Left renal cortex interstitium (tissue), 4 donors: ENCODE data around the gene LRFN5. TPM values are rescaled to one million over a fixed set of nuclear protein-coding genes. Genes with fewer than 3 reads are reported as not detected.
"Not testable (repeated sequence)": the region's sequence is repeated elsewhere in the genome, so short reads cannot be mapped to it uniquely, and the experiment has no call there.

Experiments
- DNase-seq, 4 donors: peaks; one replicate each; pipeline ENCODE4 v3.0.0-alpha.2; 2013; ENCODE audit warnings: low read depth in 4 of 4, low spot score in 2 of 4, missing footprints in 1 of 4
- polyA plus RNA-seq, 4 donors: library from polyadenylated mRNA; unstranded; fragments of 120-200 nt; gene quantifications; one replicate each; pipeline ENCODE4 v1.2.1, GENCODE V29; 2013; ENCODE audit not compliant: insufficient read length in 4 of 4

LRFN5 gene
- polyA plus RNA-seq, 4 donors = 9.5 to 11.3 (median 10.5) TPM

- DNase-seq = no peak
Measured at GRCh38 chr14:41634286-41634685, 27.6 kb downstream of the LRFN5 start.

GRCh38 chr14:41636492-41637392, 30.1 kb downstream of the LRFN5 start:
- DNase-seq = no peak

GRCh38 chr14:41641690-41642089, 35.0 kb downstream of the LRFN5 start:
- no peak for DNase-seq

GRCh38 chr14:41642367-41642766, 35.7 kb downstream of the LRFN5 start:
- DNase-seq = no peak

- DNase-seq = no peak
Measured at GRCh38 chr14:41642789-41643188, 36.1 kb downstream of the LRFN5 start.

DNA sequence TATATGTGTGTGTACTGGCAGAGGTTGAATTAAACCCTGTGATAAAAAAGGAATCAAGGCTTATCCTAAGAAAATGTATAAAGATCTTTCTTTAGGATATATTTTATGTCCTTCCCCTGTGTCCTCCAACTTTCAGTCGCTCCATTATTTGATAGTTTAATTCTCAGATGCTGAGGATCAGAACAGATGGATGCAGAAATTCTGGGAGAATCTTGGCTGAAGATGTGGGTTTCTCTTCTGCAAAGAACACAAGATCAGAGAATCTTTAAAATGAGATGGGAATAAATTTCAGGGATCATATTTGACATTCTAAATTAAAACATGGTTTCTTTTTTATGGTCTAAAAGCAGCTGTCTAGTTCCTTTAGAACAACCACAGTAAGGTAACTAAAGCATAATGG, 37.9 kb downstream of the LRFN5 start:
- DNase-seq = no peak

DNA sequence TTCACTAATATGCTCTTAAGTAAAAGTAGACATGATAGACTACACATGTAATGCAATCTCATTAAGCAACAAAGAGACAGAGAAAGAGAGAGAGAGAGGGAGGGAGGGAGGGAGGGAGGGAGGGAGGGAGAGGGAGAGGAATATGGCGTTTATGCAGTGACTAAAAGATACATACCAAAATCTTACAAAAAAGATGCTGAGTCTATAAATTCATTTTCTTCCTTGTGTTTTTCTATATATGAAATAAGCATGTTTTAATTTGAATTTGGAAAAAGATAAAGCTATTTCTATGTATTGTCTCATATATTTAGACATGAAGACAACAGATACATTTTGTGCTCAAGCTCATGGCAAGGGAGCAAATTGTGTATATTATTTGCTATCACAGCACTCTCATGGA, 44.1 kb downstream of the LRFN5 start:
- no peak for DNase-seq

DNA sequence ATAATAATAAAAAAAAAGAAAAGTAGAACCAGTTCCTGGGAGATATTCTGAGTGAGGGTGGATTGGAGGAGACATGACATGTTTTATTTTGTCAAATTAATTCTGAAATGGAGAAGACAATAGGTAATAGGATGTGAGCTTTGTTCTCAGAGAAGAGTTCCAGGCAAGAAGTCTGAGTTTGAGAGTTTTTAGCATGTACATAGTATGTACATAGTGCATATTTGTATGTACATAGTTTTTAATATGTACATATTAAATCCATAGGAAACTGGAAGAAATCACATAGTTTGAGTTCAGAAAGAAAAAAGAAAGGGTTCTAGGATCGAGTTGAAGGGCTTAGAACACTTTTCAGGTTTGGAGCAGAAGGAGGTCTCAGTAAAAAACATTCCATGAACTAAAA, 47.5 kb downstream of the LRFN5 start:
- DNase-seq = no peak

DNA sequence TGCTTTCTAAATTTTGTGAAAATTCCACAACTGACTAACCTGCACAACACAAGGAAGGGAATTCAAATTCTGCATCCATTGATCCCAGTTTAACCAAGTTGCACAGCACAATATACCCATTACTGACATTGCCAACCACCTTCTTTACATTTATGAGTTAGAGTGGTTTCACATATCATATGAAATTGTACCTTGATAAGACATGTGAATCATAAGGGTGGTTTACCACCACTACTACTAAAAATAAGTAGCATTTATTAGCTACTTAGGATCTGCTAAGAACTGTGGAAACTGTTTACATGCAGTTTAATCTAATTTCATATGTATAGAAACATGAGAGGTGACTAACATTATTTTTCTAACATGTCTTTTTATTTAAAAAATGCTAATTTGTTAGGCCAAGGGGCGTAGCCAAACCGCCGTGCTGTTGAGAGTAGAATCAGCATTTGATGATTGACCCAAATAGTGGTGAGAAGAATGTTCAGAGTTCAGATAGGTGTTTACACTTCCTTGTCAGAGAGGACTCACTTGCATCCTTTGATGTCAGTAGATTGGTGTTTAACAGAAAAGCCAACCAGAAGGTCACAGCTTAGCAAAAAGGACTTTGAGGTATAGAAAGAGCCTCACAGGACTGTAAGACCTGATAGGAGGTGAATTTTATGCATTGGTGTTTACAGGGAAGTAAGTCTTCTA, 56.2 kb downstream of the LRFN5 start:
- DNase-seq = no peak

- DNase-seq = no peak
Measured at GRCh38 chr14:41663473-41663850, 56.8 kb downstream of the LRFN5 start.

DNA sequence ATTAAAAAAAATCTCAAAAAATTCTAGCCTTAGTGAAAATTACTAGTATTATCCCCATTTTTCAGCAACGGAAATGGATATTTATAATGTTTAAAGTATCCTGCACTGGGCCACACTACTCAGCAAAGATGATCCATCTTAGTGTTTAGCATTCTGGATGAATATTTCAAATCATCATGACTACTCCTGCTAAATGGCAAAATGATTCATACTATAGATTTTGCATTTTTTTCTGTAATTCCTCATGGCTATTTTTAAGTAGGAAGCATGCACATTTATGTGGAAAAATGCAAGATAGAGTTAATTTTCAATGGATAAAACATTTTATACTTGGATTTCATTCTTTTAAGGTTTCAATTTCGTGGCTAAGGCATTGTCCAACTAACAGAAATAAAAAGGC, 59.6 kb downstream of the LRFN5 start:
- DNase-seq = no peak

- DNase-seq = no peak
Measured at GRCh38 chr14:41668356-41668755, 61.7 kb downstream of the LRFN5 start.

GRCh38 chr14:41673601-41674000, 66.9 kb downstream of the LRFN5 start:
- DNase-seq = not testable (repeated sequence)

DNA sequence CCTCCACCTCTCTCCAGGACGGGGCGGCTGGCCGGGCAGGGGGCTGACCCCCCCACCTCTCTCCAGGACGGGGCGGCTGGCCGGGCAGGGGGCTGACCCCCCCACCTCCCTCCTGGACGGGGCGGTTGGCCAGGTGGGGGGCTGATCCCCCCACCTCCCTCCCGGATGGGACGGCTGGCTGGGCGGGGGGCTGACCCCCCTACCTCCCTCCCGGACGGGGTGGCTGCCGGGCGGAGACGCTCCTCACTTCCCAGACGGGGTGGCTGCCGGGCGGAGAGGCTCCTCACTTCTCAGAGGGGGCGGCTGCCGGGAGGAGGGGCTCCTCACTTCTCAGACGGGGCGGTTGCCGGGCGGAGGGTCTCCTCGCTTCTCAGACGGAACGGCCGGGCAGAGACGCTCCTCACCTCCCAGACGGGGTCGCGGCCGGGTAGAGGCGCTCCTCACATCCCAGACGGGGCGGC, 67.9 kb downstream of the LRFN5 start:
- not testable (repeated sequence) for DNase-seq

DNA sequence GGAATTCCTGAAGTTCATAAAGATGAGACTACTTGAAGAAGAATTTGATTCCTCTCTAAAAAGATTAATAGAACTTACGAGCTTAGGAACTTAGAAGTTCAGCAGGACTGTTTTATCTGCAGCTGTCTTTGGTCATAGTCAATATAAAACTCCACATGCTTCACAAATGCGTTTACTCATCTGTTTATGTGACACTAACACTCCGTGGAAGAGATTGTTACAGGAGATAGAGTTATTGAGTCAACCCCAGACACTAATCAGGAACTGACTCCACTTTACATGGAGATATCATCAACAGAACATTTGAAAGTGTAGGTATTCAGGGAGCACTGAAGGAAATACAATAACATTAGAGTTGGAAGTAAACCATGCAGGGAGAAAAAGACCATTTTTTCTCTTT, 92.8 kb downstream of the LRFN5 start:
- DNase-seq = no peak

DNA sequence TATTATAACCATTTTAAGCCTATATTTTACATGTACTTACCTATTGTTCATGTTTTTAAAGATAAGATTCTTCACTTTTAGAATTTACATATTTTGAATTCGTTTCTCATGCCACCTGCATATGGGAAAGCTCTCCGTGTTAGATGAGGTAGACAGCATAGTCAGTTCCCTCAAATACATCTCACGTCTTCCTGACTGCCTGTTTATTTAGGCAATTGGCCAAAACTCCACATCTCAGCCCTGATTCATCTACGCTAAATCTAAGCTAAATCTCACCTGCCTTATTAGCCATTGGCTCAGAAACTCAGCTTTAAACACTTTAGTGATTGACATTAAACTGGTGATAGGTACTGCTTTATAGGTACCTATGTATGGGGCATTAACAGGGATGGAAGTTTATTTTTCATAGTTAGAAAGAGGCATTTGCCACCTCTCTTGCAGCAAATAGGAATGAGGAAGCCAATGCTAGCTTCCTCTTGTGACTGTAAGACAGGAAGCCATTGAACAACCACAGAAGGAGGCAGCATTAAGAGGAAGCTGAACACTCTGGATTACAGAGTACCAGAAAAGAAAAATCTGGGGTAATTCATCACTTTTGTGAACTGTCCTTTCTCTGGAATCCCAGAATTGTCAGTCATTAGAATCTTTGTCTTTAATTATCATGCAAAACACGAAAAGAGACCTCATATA, 111.9 kb downstream of the LRFN5 start:
- DNase-seq = no peak

DNA sequence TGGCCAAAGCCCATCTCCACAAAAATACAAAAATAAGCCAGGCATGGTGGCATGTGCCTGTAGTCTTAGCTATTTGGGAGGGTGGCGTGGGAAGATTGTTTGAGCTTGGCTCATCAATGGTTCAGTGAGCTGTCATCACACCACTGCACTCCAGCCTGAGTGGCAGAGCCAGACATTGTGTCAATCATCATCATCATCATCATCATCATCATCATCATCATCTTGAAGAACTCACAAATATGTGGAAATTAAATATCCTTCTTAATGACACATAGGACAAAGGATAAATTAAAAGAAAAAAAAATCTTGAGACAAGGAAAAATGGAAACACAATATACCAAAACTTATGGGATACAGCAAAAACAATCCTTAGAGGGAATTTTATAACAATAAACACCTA, 132.5 kb downstream of the LRFN5 start:
- no peak for DNase-seq

GRCh38 chr14:41743140-41743539, 136.5 kb downstream of the LRFN5 start:
- no peak for DNase-seq

DNA sequence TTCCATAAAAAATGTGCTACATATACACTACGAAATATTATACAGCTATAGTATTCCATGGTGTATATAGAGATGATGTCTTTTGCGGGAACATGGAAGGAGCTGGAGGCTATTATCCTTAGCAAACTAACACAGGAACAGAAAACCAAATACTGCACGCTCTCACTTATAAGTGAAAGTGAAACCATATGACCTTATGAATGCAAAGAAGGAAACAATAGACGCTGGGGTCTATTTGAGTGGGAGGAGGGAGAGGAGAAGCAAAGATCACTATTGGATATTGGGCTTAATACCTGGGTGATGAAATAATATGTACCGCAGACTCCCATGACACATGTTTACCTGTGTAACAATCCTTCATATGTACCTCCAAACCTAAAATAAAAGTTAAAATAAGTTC, 142.8 kb downstream of the LRFN5 start:
- no peak for DNase-seq

- not testable (repeated sequence) for DNase-seq
Measured at GRCh38 chr14:41750575-41750974, 143.9 kb downstream of the LRFN5 start.

DNA sequence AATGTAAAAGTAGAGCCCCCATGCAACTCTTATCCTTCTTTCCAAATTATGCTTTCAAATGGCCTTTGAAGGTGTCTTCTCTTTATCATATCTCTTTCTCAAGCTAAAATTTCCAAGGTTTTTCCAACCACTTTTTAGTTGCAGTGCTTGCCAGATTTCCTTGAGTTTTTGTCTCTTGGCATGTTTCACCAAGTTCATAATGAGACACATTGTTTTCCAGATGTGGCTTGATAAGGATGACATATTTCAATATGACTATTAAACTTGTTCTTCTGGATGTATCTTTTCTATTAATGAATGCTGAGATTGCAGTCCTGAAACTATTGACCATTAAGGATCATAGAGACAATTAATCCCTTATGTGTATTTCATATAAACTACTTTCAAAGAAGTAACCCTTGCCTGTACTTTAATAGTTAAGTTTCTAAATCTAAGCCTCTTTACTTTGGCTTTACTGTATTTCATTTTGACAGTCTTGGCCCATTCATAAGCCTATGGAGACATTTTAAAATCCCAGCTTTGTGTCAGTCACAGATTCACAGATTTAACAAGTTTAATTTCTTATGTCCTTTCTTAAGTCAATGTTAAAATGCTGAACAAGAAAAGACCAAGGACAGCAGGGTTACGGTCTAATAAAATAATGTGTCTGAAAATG, 151.5 kb downstream of the LRFN5 start:
- DNase-seq = no peak
